NCI-H446 (cell line): ENCODE data around the gene EPHB1.

Experiments
- DNase-seq, 2 experiments: peaks; one replicate each; lab custom pipeline; 2025; lab: John Stamatoyannopoulos, UW

The EPHB1 gene

GRCh38 chr3:134794950-134795745, at the start of gene EPHB1:
Gene EPHB1, plus strand, starts transcription at chr3:134795260.
- peak; percentile 88 to 95 for DNase-seq

DNA sequence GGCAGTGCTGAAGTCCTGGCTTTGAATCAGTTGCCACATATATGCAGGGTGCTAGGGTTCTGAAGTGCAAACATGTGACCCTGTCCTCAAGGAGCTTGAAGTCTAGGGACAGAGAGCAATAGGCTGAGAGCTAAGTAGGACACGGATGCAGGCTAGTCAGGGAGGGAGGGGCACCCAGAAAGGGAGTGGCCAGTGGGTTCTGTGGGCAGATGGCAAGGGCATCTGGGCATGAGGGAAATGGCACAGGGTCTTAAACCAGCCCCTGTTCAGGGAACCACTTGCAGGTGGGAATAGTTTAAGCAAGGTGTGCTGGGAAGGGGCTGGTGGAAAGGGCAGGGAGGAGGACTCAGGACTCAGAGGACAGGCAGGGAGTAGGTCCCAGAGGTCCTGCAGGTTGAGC, 46.4 kb upstream of the EPHB1 start:
- DNase-seq, result no peak

DNA sequence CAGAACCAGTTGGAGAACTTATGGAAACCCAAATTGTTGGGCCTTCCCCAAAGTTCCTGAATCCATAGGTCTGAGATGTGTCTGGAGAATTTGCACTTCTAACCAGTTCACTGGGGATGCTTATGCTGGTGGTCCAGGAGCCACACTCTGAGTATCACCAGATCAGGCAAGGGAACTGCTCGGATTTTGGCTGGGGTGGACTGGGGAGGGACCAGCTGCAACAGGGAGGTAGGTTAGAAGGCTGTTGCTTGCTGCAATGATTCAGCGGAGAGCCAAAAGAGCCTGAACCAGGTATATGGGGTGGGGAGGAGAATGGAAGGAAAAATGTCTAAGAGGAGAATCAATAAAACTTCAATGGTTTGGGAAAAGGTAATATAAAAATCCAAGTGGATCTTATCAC, 45.9 kb upstream of the EPHB1 start:
- DNase-seq, result no peak

- no peak for DNase-seq
Observed at GRCh38 chr3:134749802-134750553, 45.1 kb upstream of the EPHB1 start.

DNA sequence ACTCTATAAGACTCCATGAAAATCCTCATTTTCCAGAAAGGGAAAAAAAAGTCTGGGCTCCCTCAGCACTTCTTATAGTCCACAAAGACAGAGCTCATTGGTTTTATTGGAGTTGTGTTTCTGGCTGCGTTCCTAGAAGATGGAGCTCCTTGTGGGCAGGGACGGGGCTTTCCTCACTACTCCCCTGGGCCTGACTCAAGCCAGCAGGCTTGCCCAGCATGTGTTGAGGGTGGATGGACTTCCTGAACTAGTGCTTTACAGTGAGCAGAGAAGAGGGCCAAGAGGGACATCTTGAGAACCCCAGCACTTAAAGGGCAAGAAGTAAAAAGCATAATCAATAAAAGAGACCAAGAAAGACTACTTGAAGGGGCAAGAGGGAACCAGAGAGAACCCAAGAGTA, 43.2 kb upstream of the EPHB1 start:
- no peak for DNase-seq

DNA sequence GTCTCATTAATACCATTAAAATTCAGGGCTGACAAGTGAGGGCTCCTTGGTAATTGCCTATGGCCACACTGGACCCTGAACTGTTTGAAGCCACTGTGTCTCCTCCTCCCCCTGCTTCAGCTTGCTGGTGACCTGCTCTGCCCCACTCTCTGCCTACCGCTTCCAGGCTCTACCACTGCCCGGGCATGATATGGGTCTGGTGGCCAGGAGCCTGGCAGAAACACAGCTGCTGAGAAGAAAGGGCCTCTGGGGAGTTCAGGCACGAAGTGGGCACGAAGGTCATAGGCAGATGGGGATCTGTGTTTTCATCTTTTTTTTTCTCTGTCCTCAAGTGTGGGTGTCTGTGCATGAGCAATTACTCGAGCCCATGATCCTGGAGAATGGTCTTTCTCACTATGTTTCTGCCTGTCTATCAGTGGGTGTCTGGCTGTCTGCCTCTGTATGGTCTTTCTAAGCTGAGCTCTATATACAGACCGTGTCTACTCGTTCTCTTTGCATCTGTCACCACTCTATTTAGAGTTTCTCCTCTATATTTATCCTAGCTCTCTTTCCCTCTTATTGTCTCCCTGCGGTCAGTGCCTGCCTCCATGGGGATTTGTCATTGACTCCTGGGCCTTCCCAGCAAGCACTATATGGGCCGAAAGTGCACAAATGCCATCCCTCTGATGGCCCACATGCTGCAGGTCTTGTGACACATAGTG, 42.1 kb upstream of the EPHB1 start:
- no peak for DNase-seq

DNA sequence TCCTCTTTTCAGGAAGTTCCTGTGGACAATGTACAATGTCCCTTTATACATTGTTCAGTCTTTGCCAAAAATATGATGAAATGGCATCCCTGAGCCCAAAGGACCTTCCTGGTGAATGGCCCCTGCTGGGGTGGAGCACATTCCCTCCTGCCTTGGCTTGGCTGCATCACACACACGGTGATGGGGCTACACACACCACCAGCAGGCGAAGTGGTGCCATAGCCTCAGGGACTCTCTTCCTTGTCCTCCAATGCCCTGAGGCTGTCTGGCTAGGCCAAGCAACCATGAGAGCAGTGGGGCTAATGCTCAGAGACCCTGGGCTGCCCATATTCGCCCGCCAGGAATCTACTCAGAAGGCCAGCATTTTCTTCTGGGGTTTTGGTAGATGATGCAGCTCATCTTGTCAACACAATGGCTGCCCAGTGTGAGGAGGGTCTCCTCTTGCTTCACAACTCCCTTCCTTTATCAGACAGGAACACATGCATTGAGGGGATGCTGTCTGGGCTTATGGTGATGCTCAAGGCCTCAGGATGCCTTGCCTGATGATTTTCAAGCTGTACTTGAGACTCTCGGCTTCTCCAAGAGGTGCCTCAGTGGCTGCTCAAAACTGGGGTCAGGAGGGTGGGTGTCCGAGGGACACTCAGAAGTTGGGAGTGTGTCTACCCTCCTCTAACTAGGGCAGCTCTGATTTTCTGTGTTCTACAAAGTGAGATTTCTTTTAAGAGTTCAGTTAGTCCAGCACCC, 40.9 kb upstream of the EPHB1 start:
- peak in 1 of 2 experiments; percentile 37 for DNase-seq

GRCh38 chr3:134754768-134755559, 40.1 kb upstream of the EPHB1 start:
- DNase-seq, result peak; percentile 20 to 61

- DNase-seq, result no peak
Observed at GRCh38 chr3:134755821-134756220, 39.2 kb upstream of the EPHB1 start.

- no peak for DNase-seq
Observed at GRCh38 chr3:134757549-134758069, 37.5 kb upstream of the EPHB1 start.

DNA sequence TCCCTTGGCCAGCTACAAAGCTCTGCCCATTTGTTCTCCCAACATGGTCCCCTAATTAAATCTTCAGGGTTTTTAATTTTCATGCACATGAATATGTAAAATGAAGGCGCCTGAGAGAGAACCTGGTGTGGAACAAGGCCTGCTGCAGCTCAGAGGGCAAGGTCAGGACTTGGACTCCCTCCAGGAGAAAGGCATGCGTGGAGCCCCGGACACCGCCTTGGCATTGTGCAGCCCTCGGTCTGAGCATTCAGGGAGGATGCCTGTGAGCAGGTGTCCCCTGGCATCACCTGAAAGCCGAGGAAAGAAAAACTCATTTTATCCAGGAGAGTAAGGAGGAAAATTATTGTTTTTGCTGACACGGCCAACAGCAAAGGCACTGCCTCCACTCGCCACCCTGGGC, 33.8 kb upstream of the EPHB1 start:
- no peak for DNase-seq

GRCh38 chr3:134762016-134762415, 33.0 kb upstream of the EPHB1 start:
- no peak for DNase-seq

DNA sequence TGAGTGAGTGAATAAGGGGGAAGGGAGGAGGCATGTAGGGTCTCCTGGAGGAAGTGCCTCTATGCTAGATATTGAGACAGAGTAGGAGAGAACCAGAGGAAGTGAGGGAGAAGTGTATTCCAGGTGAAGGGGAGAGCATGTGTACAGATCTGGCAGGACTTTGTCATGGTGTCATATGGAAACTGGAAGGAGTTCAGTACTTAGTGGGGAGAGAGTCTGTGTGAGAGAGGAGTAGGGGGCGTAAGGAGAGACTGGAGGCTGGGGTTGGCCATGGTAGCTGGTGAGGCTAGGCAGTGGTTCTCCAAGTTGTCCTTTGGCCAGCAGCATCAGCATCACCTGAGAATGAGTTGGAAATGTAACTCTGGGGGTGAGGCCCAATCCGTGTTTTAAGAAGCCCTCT, 29.6 kb upstream of the EPHB1 start:
- DNase-seq, result no peak

- no peak for DNase-seq
Observed at GRCh38 chr3:134766290-134766689, 28.8 kb upstream of the EPHB1 start.

- no peak for DNase-seq
Observed at GRCh38 chr3:134768116-134768515, 26.9 kb upstream of the EPHB1 start.

- no peak for DNase-seq
Observed at GRCh38 chr3:134768837-134769236, 26.2 kb upstream of the EPHB1 start.

DNA sequence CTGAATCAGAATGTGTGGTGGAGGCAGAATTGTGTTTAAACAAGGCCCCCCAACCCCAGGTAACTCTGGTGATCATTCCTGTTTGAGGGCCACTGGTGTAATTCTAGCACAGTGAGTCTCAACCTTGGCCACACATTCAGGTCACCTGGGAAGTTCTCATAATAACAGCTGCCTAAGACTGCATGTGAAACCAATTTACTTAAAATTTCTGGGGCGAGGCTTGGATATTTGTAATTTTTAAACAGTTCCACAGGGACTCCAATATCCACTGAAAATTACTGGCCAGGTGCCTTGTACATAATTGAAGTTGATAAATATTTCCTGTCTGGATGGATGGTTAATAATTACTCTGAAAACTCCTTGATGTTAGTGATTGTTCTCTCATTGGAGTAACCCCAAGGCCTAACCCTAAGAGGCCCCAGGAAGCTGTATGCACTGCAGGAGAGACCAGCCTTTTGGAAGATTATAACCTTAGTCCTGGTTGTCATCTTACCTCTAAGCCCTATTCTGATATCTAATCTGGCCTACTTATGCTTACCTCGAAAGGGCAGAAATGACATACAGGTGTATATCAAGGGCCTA, 25.7 kb upstream of the EPHB1 start:
- no peak for DNase-seq

DNA sequence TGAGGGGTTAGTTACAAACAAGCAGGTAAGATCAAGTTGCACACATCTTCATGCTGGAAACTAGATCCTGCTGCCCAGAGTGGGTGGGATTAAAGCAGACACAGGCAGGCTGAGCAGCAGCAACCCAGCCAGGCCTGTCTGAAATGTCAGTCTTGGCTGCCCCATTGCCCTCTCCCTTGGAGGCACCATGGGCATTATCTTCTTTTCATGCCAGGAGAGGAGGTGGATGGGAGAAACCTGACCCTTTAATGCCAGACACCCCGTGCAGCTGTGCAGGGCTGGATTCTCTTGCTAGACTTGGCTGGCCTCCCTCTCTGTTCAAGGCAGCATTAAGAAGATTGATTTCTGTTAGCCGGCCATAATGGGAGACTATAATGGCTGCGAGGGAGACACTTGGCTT, 23.0 kb upstream of the EPHB1 start:
- DNase-seq, result peak in 1 of 2 experiments; percentile 33

- peak in 1 of 2 experiments; percentile 25 for DNase-seq
Observed at GRCh38 chr3:134772591-134772990, 22.5 kb upstream of the EPHB1 start.

- DNase-seq, result no peak
Observed at GRCh38 chr3:134775831-134776230, 19.2 kb upstream of the EPHB1 start.

DNA sequence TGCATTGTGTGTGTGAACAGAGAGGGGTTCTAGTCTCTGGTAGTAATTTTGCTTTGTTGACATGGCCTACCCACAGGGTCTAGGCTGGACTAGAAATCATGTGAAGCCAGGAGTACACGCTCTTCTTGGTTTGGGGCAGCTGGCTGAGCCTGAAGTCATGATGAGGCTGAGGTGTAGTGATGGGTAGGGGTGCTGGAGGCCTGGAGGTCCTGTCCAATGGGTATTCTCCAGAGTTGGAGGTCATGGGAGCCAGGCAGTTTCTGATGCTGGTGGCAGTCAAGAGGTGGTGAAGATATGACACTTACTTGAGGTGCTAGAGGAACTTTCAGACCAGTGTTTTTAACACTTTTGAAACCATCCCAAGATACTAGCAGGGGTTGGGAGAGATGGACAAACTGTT, 18.5 kb upstream of the EPHB1 start:
- no peak for DNase-seq
